CD8-positive, alpha-beta memory T cell (primary cell): Measurements from ENCODE around the gene POLR3G. TPM values are rescaled to one million over a fixed set of nuclear protein-coding genes. Genes with fewer than 3 reads are reported as not detected.

Experiments
- CTCF ChIA-PET: fragments of 350-600 bp; sonication (Branson Sonifier 250); formaldehyde crosslinking; loops from one replicate; lab custom pipeline; 2021; ENCODE audit warnings: antibody characterized with exemption; lab: Charles Lee
- POLR2A ChIA-PET: fragments of 350-600 bp; sonication (Branson Sonifier 250); formaldehyde crosslinking; loops from one replicate; lab custom pipeline; 2021; ENCODE audit warnings: antibody characterized with exemption; lab: Charles Lee
- DNase-seq, 5 donors: peaks; one replicate each; pipeline versions ENCODE4 v3.0.0 to v3.0.0-alpha.2; 2020 to 2022; ENCODE audit warnings: mixed read lengths in 1 of 5
- H3K27ac ChIP-seq: one replicate; pipeline ENCODE4 v1.7.0; 2013; ENCODE audit warnings: low read depth, mild to moderate bottlenecking, low read length, moderate library complexity
- H3K27me3 ChIP-seq: 2 replicates; pipeline ENCODE4 v1.7.0; 2013; ENCODE audit warnings: low read length, mild to moderate bottlenecking; ENCODE audit not compliant: insufficient read depth, poor library complexity, severe bottlenecking
- H3K36me3 ChIP-seq: 2 replicates; pipeline ENCODE4 v1.7.0; 2013; ENCODE audit warnings: mild to moderate bottlenecking, low read length, moderate library complexity; ENCODE audit not compliant: insufficient read depth
- H3K4me1 ChIP-seq: 2 replicates; pipeline ENCODE4 v1.7.0; 2013; ENCODE audit warnings: mild to moderate bottlenecking, low read length, moderate library complexity; ENCODE audit not compliant: insufficient read depth
- H3K4me3 ChIP-seq: 2 replicates; pipeline ENCODE4 v1.7.0; 2013; ENCODE audit warnings: mild to moderate bottlenecking, low read length
- H3K9me3 ChIP-seq: 2 replicates; pipeline ENCODE4 v1.7.0; 2013; ENCODE audit warnings: mild to moderate bottlenecking, low read length
- H3K27ac Mint-ChIP-seq, 8 donors: one replicate each; pipeline ENCODE4 v1.8.0; 2020 to 2021; ENCODE audit warnings: mixed read lengths in 8 of 8, mild to moderate bottlenecking in 6 of 8, inconsistent platforms in 3 of 8, moderate library complexity in 3 of 8
- H3K27me3 Mint-ChIP-seq, 2 donors: one replicate each; pipeline ENCODE4 v1.8.0; 2020 to 2021; ENCODE audit warnings: mixed read lengths in 2 of 2, mild to moderate bottlenecking in 1 of 2, moderate library complexity in 1 of 2
- H3K36me3 Mint-ChIP-seq, 3 donors: one replicate each; pipeline ENCODE4 v1.8.0; 2020 to 2021; ENCODE audit warnings: mixed read lengths in 3 of 3, inconsistent platforms in 1 of 3, mild to moderate bottlenecking in 1 of 3
- H3K4me1 Mint-ChIP-seq, 3 donors: one replicate each; pipeline ENCODE4 v1.8.0; 2020 to 2021; ENCODE audit warnings: mixed read lengths in 3 of 3, inconsistent platforms in 1 of 3, mild to moderate bottlenecking in 1 of 3
- H3K4me3 Mint-ChIP-seq, 7 donors: one replicate each; pipeline ENCODE4 v1.8.0; 2020 to 2021; ENCODE audit warnings: mixed read lengths in 7 of 7, mild to moderate bottlenecking in 6 of 7, moderate library complexity in 4 of 7, inconsistent platforms in 2 of 7
- H3K9me3 Mint-ChIP-seq, 5 donors: one replicate each; pipeline ENCODE4 v1.8.0; 2020 to 2022; ENCODE audit warnings: mixed read lengths in 5 of 5, mild to moderate bottlenecking in 3 of 5, moderate library complexity in 2 of 5, inconsistent platforms in 1 of 5
- polyA plus RNA-seq: library from polyadenylated mRNA; unstranded; fragments of 300-500 nt; fragmentation: Illumina TruSeq; gene quantifications from one replicate; pipeline ENCODE4 v1.2.3, GENCODE V29; 2021
- total RNA-seq, 2 experiments: library from RNA; stranded (reverse); gene quantifications; one replicate each; pipeline ENCODE4 v1.2.3, GENCODE V29; 2021

POLR3G gene
- total and polyA plus RNA-seq, 3 experiments from 2014 or later: 1.3 to 15.1 (median 14.7) TPM

- Mint-ChIP-seq H3K36me3 (peaks cover 0 to 21% (median 4%) of the 10 kb centered on the region in 3 donors), H3K27ac (peak within 1 kb of the TSS; percentile 92 to 100 (median 98)), H3K4me3 (peak within 1 kb of the TSS; percentile 97 to 100 (median 99)), H3K27me3 (peaks cover 6 to 21% of the 10 kb centered on the region in 2 donors), H3K4me1 (peaks cover 32 to 45% (median 40%) of the 10 kb centered on the region in 3 donors), H3K9me3 (no peaks in the 10 kb centered on the region)
- H3K9me3 ChIP-seq: no peaks in the 10 kb centered on the region
- ChIA-PET CTCF (interaction anchor here (0.7 to 3.7 kb wide), 13 partner anchors 9 to 1801 kb away, joined by 3 to 59 read pairs (median 5); partner anchors contain the start of genes CETN3, MBLAC2 and POLR3G), POLR2A (interaction anchor here (1.0 to 2.2 kb wide), 7 partner anchors 55 to 854 kb away, joined by 3 to 12 read pairs (median 6); partner anchors contain the start of genes ARRDC3, CETN3, MBLAC2 and POLR3G)
- peak; percentile 96 to 98 (median 97) for DNase-seq
- H3K4me3 ChIP-seq: peak within 1 kb of the TSS; percentile 94
- peak within 1 kb of the TSS; percentile 98 for H3K27ac ChIP-seq
- H3K27me3 ChIP-seq: no peaks in the 10 kb centered on the region
- peaks cover 23% of the 10 kb centered on the region for H3K4me1 ChIP-seq
- H3K36me3 ChIP-seq: no peaks in the 10 kb centered on the region
Measured at GRCh38 chr5:90529194-90529938, 54.7 kb downstream of the POLR3G start, which contains the start of gene LYSMD3. LYSMD3 (minus strand) TSS chr5:90529584; CDS start chr5:90525289, 4,295 bp downstream.

GRCh38 chr5:90529939-90530677 lies 55.4 kb downstream of the POLR3G start:
- Mint-ChIP-seq H3K4me1 (peaks cover 30 to 41% (median 37%) of the 10 kb centered on the region in 3 donors), H3K36me3 (peaks cover 0 to 16% (median 2%) of the 10 kb centered on the region in 3 donors), H3K9me3 (no peaks in the 10 kb centered on the region), H3K4me3 (peak overlapping the region; percentile 97 to 100 (median 99)), H3K27ac (peak overlapping the region; percentile 92 to 100 (median 98)), H3K27me3 (peaks cover 8 to 29% of the 10 kb centered on the region in 2 donors)
- ChIA-PET POLR2A (interaction anchor here (1.0 to 1.4 kb wide), 4 partner anchors 56 to 120 kb away, joined by 3 to 7 read pairs (median 6); partner anchors contain the start of genes CETN3, MBLAC2 and POLR3G), CTCF (interaction anchor here (0.7 to 3.7 kb wide), 15 partner anchors 9 to 1802 kb away, joined by 3 to 59 read pairs (median 5); partner anchors contain the start of genes CETN3, MBLAC2 and POLR3G)
- H3K9me3 ChIP-seq: no peaks in the 10 kb centered on the region
- no peaks in the 10 kb centered on the region for H3K36me3 ChIP-seq
- H3K27me3 ChIP-seq: no peaks in the 10 kb centered on the region
- peak overlapping the region; percentile 98 for H3K27ac ChIP-seq
- peak overlapping the region; percentile 94 for H3K4me3 ChIP-seq
- DNase-seq: peak in 2 of 5 donors; percentile 36 to 40
- peaks cover 23% of the 10 kb centered on the region for H3K4me1 ChIP-seq

- no peaks in the 10 kb centered on the region for H3K9me3 ChIP-seq
- Mint-ChIP-seq H3K9me3 (no peaks in the 10 kb centered on the region), H3K36me3 (peaks cover 0 to 12% (median 2%) of the 10 kb centered on the region in 3 donors), H3K4me3 (peak overlapping the region in 3 of 7 donors; percentile 40 to 100 (median 98)), H3K27me3 (peaks cover 16 to 36% of the 10 kb centered on the region in 2 donors), H3K27ac (peak overlapping the region in 4 of 8 donors; percentile 4 to 99 (median 95)), H3K4me1 (peaks cover 29 to 36% (median 32%) of the 10 kb centered on the region in 3 donors)
- peak overlapping the region; percentile 98 for H3K27ac ChIP-seq
- ChIA-PET CTCF (interaction anchor here (0.7 to 3.7 kb wide), 12 partner anchors 10 to 1803 kb away, joined by 3 to 59 read pairs (median 5); partner anchors contain the start of genes CETN3, MBLAC2 and POLR3G), POLR2A (interaction anchor here (1.2 to 1.4 kb wide), 2 partner anchors 58 to 121 kb away, joined by 6 to 7 read pairs; partner anchors contain the start of gene CETN3)
- DNase-seq: no peak
- no peak overlapping the region for H3K4me3 ChIP-seq
- H3K4me1 ChIP-seq: peaks cover 23% of the 10 kb centered on the region
- H3K27me3 ChIP-seq: no peaks in the 10 kb centered on the region
- no peaks in the 10 kb centered on the region for H3K36me3 ChIP-seq
Measured at GRCh38 chr5:90530736-90531487, 56.2 kb downstream of the POLR3G start.

GRCh38 chr5:90533794-90534193 lies 59.1 kb downstream of the POLR3G start:
- no peaks in the 10 kb centered on the region for H3K9me3 Mint-ChIP-seq
- POLR2A ChIA-PET: no interaction called here
- H3K36me3 Mint-ChIP-seq: peaks cover 0 to 6% (median 0%) of the 10 kb centered on the region in 3 donors
- no peak overlapping the region for H3K4me3 Mint-ChIP-seq
- H3K27me3 ChIP-seq: no peaks in the 10 kb centered on the region
- H3K4me3 ChIP-seq: no peak overlapping the region
- H3K27ac Mint-ChIP-seq: peak overlapping the region in 1 of 8 donors; percentile 64
- no peaks in the 10 kb centered on the region for H3K9me3 ChIP-seq
- H3K27me3 Mint-ChIP-seq: peaks cover 17 to 48% of the 10 kb centered on the region in 2 donors
- no peak for DNase-seq
- CTCF ChIA-PET: no interaction called here
- no peak overlapping the region for H3K27ac ChIP-seq
- H3K4me1 ChIP-seq: peaks cover 8% of the 10 kb centered on the region
- peaks cover 5 to 8% (median 6%) of the 10 kb centered on the region in 3 donors for H3K4me1 Mint-ChIP-seq
- H3K36me3 ChIP-seq: no peaks in the 10 kb centered on the region

GRCh38 chr5:90534922-90535321 lies 60.3 kb downstream of the POLR3G start:
- peaks cover 17 to 56% of the 10 kb centered on the region in 2 donors for H3K27me3 Mint-ChIP-seq
- peaks cover 8% of the 10 kb centered on the region for H3K4me1 ChIP-seq
- H3K4me3 Mint-ChIP-seq: no peak overlapping the region
- H3K4me3 ChIP-seq: no peak overlapping the region
- no peak overlapping the region for H3K27ac ChIP-seq
- no peak for DNase-seq
- H3K4me1 Mint-ChIP-seq: peaks cover under 1 to 2% (median 2%) of the 10 kb centered on the region in 3 donors
- H3K27ac Mint-ChIP-seq: no peak overlapping the region
- peaks cover 0 to 1% (median 0%) of the 10 kb centered on the region in 3 donors for H3K36me3 Mint-ChIP-seq
- H3K9me3 Mint-ChIP-seq: no peaks in the 10 kb centered on the region
- ChIA-PET POLR2A (no interaction called here), CTCF (no interaction called here)
- no peaks in the 10 kb centered on the region for H3K9me3 ChIP-seq
- no peaks in the 10 kb centered on the region for H3K27me3 ChIP-seq
- H3K36me3 ChIP-seq: no peaks in the 10 kb centered on the region

- H3K27ac ChIP-seq: no peak overlapping the region
- Mint-ChIP-seq H3K27ac (peak overlapping the region in 1 of 8 donors; percentile 6), H3K9me3 (peaks cover 0 to 2% (median 0%) of the 10 kb centered on the region in 5 donors), H3K27me3 (peaks cover 15 to 54% of the 10 kb centered on the region in 2 donors), H3K4me3 (no peak overlapping the region), H3K36me3 (no peaks in the 10 kb centered on the region), H3K4me1 (no peaks in the 10 kb centered on the region)
- no peaks in the 10 kb centered on the region for H3K9me3 ChIP-seq
- ChIA-PET CTCF (no interaction called here), POLR2A (no interaction called here)
- no peak for DNase-seq
- H3K27me3 ChIP-seq: peaks cover 6% of the 10 kb centered on the region
- H3K4me1 ChIP-seq: no peaks in the 10 kb centered on the region
- H3K36me3 ChIP-seq: no peaks in the 10 kb centered on the region
- no peak overlapping the region for H3K4me3 ChIP-seq
Measured at GRCh38 chr5:90542827-90543519, 68.3 kb downstream of the POLR3G start.
